GM18505 (cell line): ENCODE results near the gene NRDE2.
A peak's percentile ranks its signal among the peaks of the same experiment; 100 is the strongest.
"Not testable (repeated sequence)": the region's sequence is repeated elsewhere in the genome, so short reads cannot be mapped to it uniquely, and the experiment has no call there.

Source experiments
- ATAC-seq: cut with Tn5 transposase; IDR thresholded peaks from one replicate; pipeline ENCODE4 v1.9.1; 2021; ENCODE audit not compliant: unreplicated experiment
- POLR2A ChIP-seq: IDR thresholded peaks from 4 replicates; pipeline ENCODE4 v1.6.1; 2011; ENCODE audit warnings: borderline replicate concordance; ENCODE audit not compliant: insufficient read depth, insufficient read length; ENCODE audit errors: extremely low read depth

The NRDE2 gene

GRCh38 chr14:90256354-90257131 is 75.2 kb downstream of the NRDE2 start, which contains the start of gene PSMC1:
PSMC1 (plus strand) TSS chr14:90256553; CDS start chr14:90256598, 45 bp downstream.
- peak; percentile 96 for ATAC-seq
- peak; percentile 79 for TF ChIP-seq POLR2A

- TF ChIP-seq POLR2A: no peak
These were observed 75.9 kb downstream of the NRDE2 start for GRCh38 chr14:90255871-90256270.

GRCh38 chr14:90253826-90254225 is 77.9 kb downstream of the NRDE2 start:
- no peak for TF ChIP-seq POLR2A
- ATAC-seq: no peak

More at GRCh38 chr14:90255871-90256270, 75.9 kb downstream of the NRDE2 start:
- ATAC-seq: no peak

GRCh38 chr14:90248594-90248993 is 83.1 kb downstream of the NRDE2 start:
- no peak for ATAC-seq
- TF ChIP-seq POLR2A: no peak

GRCh38 chr14:90247441-90247840 is 84.3 kb downstream of the NRDE2 start:
- not testable (repeated sequence) for ATAC-seq

- no peak for TF ChIP-seq POLR2A
- no peak for ATAC-seq
These were observed 84.8 kb downstream of the NRDE2 start for GRCh38 chr14:90246936-90247335.

- ATAC-seq: no peak
- TF ChIP-seq POLR2A: no peak
These were observed 89.3 kb downstream of the NRDE2 start for GRCh38 chr14:90242444-90242843.

GRCh38 chr14:90239139-90239538 is 92.6 kb downstream of the NRDE2 start:
- ATAC-seq: no peak
- TF ChIP-seq POLR2A: no peak

GRCh38 chr14:90235179-90235976 is 96.4 kb downstream of the NRDE2 start:
- peak; percentile 50 for ATAC-seq

GRCh38 chr14:90229942-90230341 is 101.8 kb downstream of the NRDE2 start:
- ATAC-seq: not testable (repeated sequence)

More at GRCh38 chr14:90235179-90235976, 96.4 kb downstream of the NRDE2 start:
- no peak for TF ChIP-seq POLR2A

GRCh38 chr14:90228478-90228877 is 103.3 kb downstream of the NRDE2 start:
- no peak for TF ChIP-seq POLR2A
- no peak for ATAC-seq
